A204.1 (cell line): ENCODE results near the gene LRRC37A.
"Not testable (repeated sequence)": the region's sequence is repeated elsewhere in the genome, so short reads cannot be mapped to it uniquely, and the experiment has no call there.

Experiments used
- FAIRE-seq: peaks from 2 replicates; lab custom pipeline; 2012; peaks lifted over from hg19 to GRCh38; lab: Jason Lieb, UNC

LRRC37A gene

GRCh38 chr17:46287587-46287986 is 7.3 kb upstream of the LRRC37A start:
- FAIRE-seq = not testable (repeated sequence)

GRCh38 chr17:46290906-46291546 is 3.9 kb upstream of the LRRC37A start:
- not testable (repeated sequence) for FAIRE-seq

GRCh38 chr17:46291618-46292017 is 3.3 kb upstream of the LRRC37A start:
- FAIRE-seq = not testable (repeated sequence)

- not testable (repeated sequence) for FAIRE-seq
Observed at GRCh38 chr17:46341220-46341619, 46.3 kb downstream of the LRRC37A start.

- not testable (repeated sequence) for FAIRE-seq
Observed at GRCh38 chr17:46342131-46342530, 47.2 kb downstream of the LRRC37A start.

- not testable (repeated sequence) for FAIRE-seq
Observed at GRCh38 chr17:46348345-46348744, 53.4 kb downstream of the LRRC37A start.

- FAIRE-seq = not testable (repeated sequence)
Observed at GRCh38 chr17:46349060-46349459, 54.1 kb downstream of the LRRC37A start.

GRCh38 chr17:46353856-46354255 is 58.9 kb downstream of the LRRC37A start:
- FAIRE-seq = not testable (repeated sequence)

GRCh38 chr17:46361145-46361735 is 66.3 kb downstream of the LRRC37A start:
- FAIRE-seq = not testable (repeated sequence)

GRCh38 chr17:46361755-46362154 is 66.8 kb downstream of the LRRC37A start, which contains the start of gene ARL17B:
TSS of gene ARL17B (minus strand) at chr17:46361766. CDS start at chr17:46358397, 3,369 bp downstream.
- FAIRE-seq = peak; percentile 100

GRCh38 chr17:46367520-46367919 is 72.6 kb downstream of the LRRC37A start:
- FAIRE-seq = not testable (repeated sequence)

- not testable (repeated sequence) for FAIRE-seq
Observed at GRCh38 chr17:46372236-46373229, 77.6 kb downstream of the LRRC37A start.

GRCh38 chr17:46373418-46373817 is 78.5 kb downstream of the LRRC37A start:
- not testable (repeated sequence) for FAIRE-seq

- peak; percentile 30 for FAIRE-seq
Observed at GRCh38 chr17:46383118-46383517, 88.2 kb downstream of the LRRC37A start.

- not testable (repeated sequence) for FAIRE-seq
Observed at GRCh38 chr17:46385491-46385890, 90.6 kb downstream of the LRRC37A start.
